Ectodermal cell (in vitro differentiated cells): ENCODE measurements around the gene ERCC8.

Experiments used
- H3K27ac ChIP-seq: 2 replicates; pipeline ENCODE4 v1.7.0; 2013; ENCODE audit warnings: mild to moderate bottlenecking, low read depth, low read length; ENCODE audit not compliant: insufficient read depth, poor library complexity, severe bottlenecking
- H3K27me3 ChIP-seq: 2 replicates; pipeline ENCODE4 v1.7.0; 2013; ENCODE audit warnings: mild to moderate bottlenecking, low read length; ENCODE audit not compliant: insufficient read depth, control insufficient read depth, poor library complexity, severe bottlenecking
- H3K36me3 ChIP-seq: one replicate; pipeline ENCODE4 v1.7.0; 2013; ENCODE audit warnings: low read length; ENCODE audit not compliant: control insufficient read depth, insufficient read depth
- H3K4me1 ChIP-seq: one replicate; pipeline ENCODE4 v1.7.0; 2013; ENCODE audit warnings: low read length; ENCODE audit not compliant: control insufficient read depth, insufficient read depth
- H3K4me3 ChIP-seq: 2 replicates; pipeline ENCODE4 v1.7.0; 2013; ENCODE audit warnings: low read depth, low read length, control low read depth; ENCODE audit not compliant: insufficient read depth
- H3K9me3 ChIP-seq: 2 replicates; pipeline ENCODE4 v1.7.0; 2013; ENCODE audit warnings: mild to moderate bottlenecking, low read length, moderate library complexity; ENCODE audit not compliant: control insufficient read depth
- WGBS, 2 experiments: methylation state at CpG; one replicate each; pipeline ENCODE4 v1.1.7; 2013; ENCODE audit warnings: missing lambda C conversion rate in 2 of 2; 5-methylcytosine and 5-hydroxymethylcytosine counted together

The ERCC8 gene

DNA sequence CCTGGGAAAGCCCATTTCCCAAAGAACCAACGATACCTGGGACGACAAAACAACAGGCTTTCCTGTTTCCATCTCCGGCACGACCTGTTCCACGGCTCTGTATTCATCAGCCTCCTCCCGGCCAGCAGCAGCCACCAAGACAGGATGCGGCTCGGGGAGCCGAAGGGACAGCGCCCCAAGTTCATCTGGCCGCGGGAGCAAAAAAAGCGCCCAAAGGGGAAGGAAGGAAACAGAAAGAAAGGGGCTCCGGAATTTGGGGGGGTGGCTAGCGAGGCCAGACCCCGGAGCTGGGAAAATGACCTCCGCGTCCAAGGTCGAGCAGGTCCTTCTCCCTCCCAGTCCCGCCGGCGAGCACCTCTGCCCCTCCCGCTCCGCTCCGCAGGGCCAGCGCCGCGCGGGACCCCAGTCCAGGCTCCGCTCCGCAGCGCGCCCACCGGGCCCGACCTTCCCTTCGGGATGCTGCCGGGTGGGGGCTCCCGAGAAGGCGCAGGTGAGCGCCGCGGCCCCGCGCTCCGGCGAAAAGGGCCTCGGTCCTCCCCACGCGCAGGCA lies 101.4 kb downstream of the ERCC8 start:
- Histone ChIP-seq H3K27me3 (peaks cover 42% of the 10 kb centered on the region), H3K4me3 (peak overlapping the region; percentile 58), H3K9me3 (no peaks in the 10 kb centered on the region), H3K27ac (no peak overlapping the region), H3K36me3 (no peaks in the 10 kb centered on the region), H3K4me1 (peaks cover 5% of the 10 kb centered on the region)
- WGBS, 2 experiments: 0% methylated on average over 49 of the region's 49 CpGs

DNA sequence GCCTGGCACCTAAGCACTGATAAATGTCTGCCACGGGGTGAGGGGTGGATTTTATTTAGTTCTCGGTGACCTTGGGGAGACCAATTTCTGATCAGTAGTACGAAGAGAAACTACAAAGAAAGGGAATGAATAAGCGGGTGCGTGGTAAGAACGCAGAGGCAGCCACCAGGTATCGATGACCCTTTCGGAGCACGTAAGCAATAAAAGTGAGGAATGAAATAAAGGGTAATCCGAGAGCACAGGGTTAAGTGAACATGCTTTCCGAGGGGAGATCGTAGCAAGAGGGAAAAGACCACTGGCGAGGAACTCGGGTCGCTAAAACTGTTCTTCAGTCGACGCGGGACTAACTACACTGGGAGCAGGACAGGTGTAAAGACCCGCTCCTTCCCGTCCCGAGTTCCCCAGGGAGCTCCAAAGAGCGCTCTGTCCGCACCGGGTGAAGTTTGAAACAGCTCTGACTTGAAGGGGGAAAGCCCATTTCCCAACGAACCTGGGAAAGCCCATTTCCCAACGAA lies 101.9 kb downstream of the ERCC8 start:
- WGBS, 2 experiments: 2 to 3% methylated on average over 26 of the region's 26 CpGs
- Histone ChIP-seq H3K27me3 (peaks cover 42% of the 10 kb centered on the region), H3K27ac (no peak overlapping the region), H3K9me3 (no peaks in the 10 kb centered on the region), H3K4me1 (peaks cover 5% of the 10 kb centered on the region), H3K4me3 (peak overlapping the region; percentile 58), H3K36me3 (no peaks in the 10 kb centered on the region)

DNA sequence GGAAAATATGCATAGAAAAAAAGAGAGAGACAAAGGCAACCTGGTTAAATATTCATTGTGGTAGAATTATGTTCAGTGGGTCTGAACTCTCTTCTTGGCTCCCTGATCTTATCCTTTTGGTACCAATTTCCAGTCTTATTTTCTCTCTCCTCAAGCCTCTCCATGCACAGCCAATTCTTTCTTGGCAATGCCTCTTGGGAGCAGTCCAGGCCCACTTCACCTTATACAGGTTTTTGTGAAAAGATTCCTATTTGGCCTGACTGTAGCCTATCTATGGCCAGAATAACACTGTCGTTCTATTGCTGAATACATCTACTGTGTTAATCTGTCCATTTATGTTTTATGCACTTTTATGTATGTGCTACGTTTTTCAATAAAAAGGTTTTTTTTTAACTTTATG lies 103.5 kb downstream of the ERCC8 start:
- peaks cover 42% of the 10 kb centered on the region for H3K27me3 ChIP-seq
- H3K9me3 ChIP-seq: no peaks in the 10 kb centered on the region
- H3K27ac ChIP-seq: no peak overlapping the region
- no peaks in the 10 kb centered on the region for H3K36me3 ChIP-seq
- H3K4me1 ChIP-seq: peaks cover 5% of the 10 kb centered on the region
- H3K4me3 ChIP-seq: no peak overlapping the region
- 91 to 100% methylated on average over 1 to 2 of the region's 2 CpGs for WGBS, 2 experiments

DNA sequence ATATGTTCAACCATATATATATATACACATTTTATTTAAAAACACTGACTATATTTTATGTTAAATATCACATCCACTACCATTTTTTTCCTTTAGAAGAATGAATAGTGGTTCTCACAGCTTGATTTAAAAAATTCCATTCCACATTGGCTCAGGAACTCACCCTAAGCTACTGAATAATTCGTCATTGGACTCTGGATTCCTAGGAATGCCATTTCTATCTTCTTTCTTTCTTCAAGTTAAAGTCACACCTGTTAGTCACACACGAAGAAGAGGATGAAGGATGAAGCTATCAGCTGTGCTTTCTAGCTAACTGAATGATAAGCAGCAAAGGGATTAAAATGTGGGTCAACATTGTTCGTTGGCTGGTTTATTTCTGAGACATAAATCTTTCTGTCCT lies 108.7 kb downstream of the ERCC8 start:
- Histone ChIP-seq H3K4me3 (no peak overlapping the region), H3K4me1 (no peaks in the 10 kb centered on the region), H3K9me3 (no peaks in the 10 kb centered on the region), H3K27me3 (peaks cover 1% of the 10 kb centered on the region), H3K27ac (no peak overlapping the region), H3K36me3 (no peaks in the 10 kb centered on the region)
- WGBS, 2 experiments: 69 to 72% methylated on average over 3 of the region's 3 CpGs

DNA sequence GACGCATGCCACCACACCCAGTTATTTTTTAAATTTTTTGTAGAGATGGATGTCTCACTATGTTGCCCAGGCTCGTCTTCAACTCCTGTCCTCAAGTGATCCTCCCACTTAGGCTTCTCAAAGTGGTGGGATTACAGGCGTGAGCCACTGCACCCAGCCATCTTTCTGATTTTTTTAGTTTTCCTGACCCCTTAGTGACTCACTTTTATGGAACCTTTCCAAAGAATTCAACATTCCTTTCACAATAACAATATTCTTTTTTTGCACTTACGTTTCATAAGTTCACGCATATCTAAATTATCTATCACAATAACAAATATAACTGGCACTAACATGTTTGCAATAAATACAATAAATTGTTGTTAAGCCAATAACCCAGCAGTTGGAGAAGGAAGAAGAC lies 109.3 kb downstream of the ERCC8 start:
- Histone ChIP-seq H3K4me3 (no peak overlapping the region), H3K4me1 (no peaks in the 10 kb centered on the region), H3K36me3 (no peaks in the 10 kb centered on the region), H3K27ac (no peak overlapping the region), H3K9me3 (no peaks in the 10 kb centered on the region), H3K27me3 (no peaks in the 10 kb centered on the region)
- WGBS, 2 experiments: 77 to 86% methylated on average over 5 of the region's 5 CpGs

GRCh38 chr5:60833520-60833919 lies 111.3 kb downstream of the ERCC8 start:
- Histone ChIP-seq H3K9me3 (no peaks in the 10 kb centered on the region), H3K4me1 (no peaks in the 10 kb centered on the region), H3K27ac (no peak overlapping the region), H3K36me3 (no peaks in the 10 kb centered on the region), H3K4me3 (no peak overlapping the region), H3K27me3 (no peaks in the 10 kb centered on the region)

GRCh38 chr5:60830581-60831127 lies 114.2 kb downstream of the ERCC8 start:
- H3K4me3 ChIP-seq: no peak overlapping the region
- no peak overlapping the region for H3K27ac ChIP-seq
- H3K9me3 ChIP-seq: no peaks in the 10 kb centered on the region
- H3K36me3 ChIP-seq: no peaks in the 10 kb centered on the region
- no peaks in the 10 kb centered on the region for H3K4me1 ChIP-seq
- H3K27me3 ChIP-seq: no peaks in the 10 kb centered on the region

- Histone ChIP-seq H3K36me3 (no peaks in the 10 kb centered on the region), H3K27me3 (no peaks in the 10 kb centered on the region), H3K9me3 (no peaks in the 10 kb centered on the region), H3K27ac (no peak overlapping the region), H3K4me3 (no peak overlapping the region), H3K4me1 (no peaks in the 10 kb centered on the region)
- WGBS, 2 experiments: 84% methylated on average over 2 of the region's 2 CpGs
Observed at GRCh38 chr5:60829490-60830266, 115.2 kb downstream of the ERCC8 start.

DNA sequence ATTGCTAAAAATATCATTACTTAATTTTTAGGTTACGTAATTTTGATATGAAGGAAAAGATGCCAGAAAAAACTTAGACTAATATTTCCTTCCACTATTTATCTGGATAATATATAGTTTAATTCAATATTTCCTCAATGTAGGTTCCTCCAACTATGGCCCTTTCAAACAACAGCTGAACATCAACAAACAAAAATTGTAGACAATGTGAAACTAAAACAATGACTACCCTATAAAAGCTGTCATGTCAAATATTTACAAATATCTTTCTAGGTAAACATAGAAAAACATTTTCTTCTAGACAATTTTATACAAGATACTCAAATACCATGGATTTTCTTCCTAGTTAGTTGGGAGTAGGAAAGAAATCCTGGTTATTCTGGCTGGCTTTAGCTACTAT lies 117.7 kb downstream of the ERCC8 start:
- WGBS, 2 experiments: no CpG with 5 or more reads among the region's 1 CpG
- no peaks in the 10 kb centered on the region for H3K27me3 ChIP-seq

GRCh38 chr5:60826653-60827052 lies 118.2 kb downstream of the ERCC8 start:
- H3K27me3 ChIP-seq: no peaks in the 10 kb centered on the region
- H3K27ac ChIP-seq: no peak overlapping the region
- H3K36me3 ChIP-seq: no peaks in the 10 kb centered on the region
- no peaks in the 10 kb centered on the region for H3K9me3 ChIP-seq
- no peaks in the 10 kb centered on the region for H3K4me1 ChIP-seq
- H3K4me3 ChIP-seq: no peak overlapping the region

More for the DNA sequence above, 117.7 kb downstream of the ERCC8 start:
- H3K4me1 ChIP-seq: no peaks in the 10 kb centered on the region
- H3K9me3 ChIP-seq: no peaks in the 10 kb centered on the region
- no peaks in the 10 kb centered on the region for H3K36me3 ChIP-seq
- H3K4me3 ChIP-seq: no peak overlapping the region
- H3K27ac ChIP-seq: no peak overlapping the region
